Activated CD4-positive, alpha-beta T cell treated with anti-CD3 and anti-CD28 coated beads, Interleukin-2, amount 50 U/mL, for 4 hours (primary cell): ENCODE results near the gene CAPN14.

Source experiments
- DNase-seq, 2 experiments: peaks; one replicate each; pipeline ENCODE4 v3.0.0-alpha.2; 2020

Gene CAPN14

DNA sequence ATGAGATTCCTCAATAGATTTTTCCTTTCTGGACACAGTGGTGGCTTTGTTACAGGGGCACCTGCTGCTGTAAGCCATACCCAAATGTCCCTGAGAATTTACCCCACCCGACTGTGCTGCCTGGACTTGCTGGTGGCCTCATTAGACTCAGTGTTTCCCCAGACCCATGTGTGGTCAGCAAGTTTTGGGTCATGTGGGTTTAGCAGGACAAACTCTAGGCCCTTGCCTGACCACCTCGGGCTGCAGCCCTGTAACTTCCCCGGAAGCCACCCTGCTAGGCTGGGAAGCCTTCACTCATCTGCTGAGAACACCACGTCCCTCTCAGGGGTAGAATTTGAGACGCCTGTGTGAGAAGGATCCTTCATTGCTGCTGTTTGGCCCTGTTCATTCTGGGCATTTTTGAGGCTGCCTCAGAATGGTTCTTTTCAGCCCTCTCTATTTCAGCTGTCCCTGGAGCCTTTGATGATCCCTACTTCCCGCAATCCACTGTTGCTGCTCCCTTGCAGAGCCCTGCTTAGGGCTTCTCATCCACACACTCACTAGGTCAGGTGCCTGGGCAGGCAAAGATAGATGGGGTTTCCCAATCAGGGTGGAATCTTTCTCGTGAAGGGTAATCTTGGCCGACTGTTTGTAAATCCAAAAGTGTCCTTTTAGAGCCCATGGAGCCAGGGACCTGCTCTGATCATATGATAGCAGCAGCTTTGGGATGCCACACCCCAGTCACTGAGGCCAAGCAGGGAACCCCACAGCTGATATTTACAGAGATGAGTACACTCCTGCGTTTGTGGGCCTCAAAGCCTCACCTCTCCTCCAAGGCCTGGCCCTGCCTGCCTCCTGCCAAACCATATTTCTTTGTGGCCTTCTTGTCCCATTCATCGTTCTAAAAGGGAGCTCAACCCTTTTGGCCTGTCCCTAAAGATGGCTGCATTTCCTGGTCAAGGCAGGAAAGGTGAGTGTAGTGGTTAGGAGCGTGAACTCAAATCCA is 23.4 kb upstream of the CAPN14 start:
- no peak for DNase-seq

DNA sequence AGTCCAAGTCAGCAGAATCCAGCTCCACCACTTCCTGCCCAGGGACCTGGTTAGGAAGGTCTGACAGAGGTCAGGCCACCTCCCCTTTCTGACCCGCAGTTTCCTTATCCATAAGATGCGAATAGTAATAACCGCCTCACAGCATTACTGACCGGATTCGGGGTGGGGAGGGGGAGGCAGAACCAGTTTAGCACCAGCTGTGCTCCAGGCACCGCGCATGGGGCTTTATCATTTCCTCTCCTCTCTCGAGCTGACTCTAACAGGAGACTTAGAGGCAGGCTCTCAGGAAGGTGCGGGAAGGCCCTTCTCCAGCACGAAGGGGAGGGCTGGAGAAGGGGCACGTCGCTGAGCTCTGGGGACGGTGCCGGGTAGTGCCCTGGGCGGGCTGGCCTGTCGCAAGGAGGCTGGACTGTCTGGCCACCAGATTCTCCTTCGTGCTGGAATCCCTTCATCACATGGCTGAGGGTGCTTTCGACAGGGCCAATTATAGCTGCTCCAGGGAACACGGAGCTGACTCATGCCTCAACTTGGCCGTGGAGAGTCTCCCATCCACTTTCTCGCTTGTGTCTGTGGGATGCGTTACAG is 22.4 kb upstream of the CAPN14 start:
- no peak for DNase-seq

DNA sequence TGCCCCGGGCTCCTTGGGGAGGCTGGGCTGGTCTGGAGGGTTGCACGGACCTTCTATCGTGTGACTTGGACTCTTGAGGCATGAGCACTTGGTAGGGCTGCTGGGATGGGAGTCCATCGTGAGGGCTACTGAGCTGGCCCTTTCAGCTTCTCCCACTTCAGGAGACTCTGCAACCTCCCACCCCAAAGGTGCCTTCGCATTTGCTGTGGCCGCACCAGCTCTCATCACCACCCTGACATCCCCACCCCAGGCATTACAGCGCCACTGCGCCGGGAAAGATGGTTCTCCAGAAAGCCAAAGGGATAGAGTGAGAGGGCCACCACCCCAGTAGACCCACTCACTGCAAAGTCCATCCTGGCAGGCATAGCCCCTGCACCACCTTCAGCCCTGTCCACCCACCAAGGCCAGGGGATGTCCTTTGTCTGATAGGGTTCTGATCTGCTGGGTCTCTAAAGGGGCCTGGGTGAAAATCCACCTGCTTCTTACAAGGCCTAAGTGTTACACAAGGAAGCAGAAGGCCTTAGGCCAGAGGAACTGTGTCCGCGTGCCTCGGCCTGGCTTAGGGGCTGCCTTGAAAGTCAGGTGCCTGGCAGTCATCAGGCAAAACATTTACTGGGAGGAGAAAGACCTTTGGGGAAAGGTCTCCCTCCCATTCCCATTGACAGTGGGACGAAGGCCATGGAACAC is 21.7 kb upstream of the CAPN14 start:
- no peak for DNase-seq

DNA sequence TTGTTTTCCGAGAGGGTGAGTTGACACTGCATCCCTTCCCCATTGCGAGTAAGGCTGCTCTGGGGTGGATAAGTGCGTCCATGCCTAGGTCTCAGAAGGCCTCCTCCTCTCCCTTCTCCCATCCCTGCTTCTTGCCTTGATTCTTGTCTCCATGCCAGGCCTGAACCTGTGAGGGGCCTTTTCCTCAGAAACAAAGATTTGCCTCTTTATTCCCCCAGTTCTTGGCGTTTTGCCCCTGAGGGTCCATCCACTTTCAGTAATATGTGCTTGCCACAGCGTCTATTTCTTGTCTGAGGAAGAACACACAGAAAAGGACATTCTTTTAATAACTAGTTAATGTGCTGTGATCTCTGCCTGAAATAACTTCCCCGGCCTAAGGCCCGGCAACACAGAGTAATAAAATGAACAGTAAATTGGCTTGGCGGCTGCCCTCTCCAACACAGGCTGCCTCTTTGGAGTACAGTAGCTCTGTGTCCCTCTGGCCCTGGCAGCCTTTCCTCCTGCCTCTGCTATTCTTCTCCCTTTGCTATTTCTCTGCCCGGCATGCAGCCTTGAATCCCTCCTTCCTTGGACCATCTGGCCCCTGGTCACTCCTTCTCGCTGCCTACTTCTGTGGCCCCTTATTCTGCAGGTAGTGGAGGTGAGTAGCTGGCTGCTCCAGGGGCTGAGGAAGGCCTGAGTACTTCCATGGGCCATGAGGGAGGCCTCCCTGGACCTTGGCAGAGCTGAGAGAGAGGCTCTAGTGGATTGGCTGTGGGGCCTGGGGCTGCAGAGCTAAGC is 21.0 kb upstream of the CAPN14 start:
- no peak for DNase-seq

DNA sequence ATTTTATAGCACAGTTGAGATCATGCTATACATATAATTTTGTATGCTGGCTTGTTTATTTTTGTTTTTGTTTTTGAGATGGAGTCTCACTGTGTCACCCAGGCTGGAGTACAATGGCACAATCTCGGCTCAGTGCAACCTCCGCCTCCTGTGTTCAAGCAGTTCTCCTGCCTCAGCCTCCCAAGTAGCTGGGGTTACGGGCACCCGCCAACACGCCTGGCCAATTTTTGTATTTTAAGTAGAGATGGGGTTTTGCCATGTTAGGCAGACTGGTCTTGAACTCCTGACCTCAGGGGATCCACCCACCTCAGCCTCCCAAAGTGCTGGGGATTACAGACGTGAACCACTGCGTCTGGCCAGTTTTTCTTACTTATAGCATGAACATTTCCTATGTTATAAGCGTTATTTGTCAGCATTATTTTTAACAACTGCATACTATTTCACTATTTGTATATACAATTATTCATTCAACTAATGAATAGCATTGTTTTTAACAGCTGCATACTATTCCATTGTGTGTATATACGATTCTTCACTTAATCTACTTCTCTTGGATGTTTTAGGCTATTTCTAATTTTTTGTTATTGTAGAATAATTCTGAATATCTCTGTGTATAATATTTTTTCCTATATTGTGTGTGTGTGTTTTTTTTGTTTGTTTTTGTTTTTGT is 20.2 kb upstream of the CAPN14 start:
- no peak for DNase-seq

DNA sequence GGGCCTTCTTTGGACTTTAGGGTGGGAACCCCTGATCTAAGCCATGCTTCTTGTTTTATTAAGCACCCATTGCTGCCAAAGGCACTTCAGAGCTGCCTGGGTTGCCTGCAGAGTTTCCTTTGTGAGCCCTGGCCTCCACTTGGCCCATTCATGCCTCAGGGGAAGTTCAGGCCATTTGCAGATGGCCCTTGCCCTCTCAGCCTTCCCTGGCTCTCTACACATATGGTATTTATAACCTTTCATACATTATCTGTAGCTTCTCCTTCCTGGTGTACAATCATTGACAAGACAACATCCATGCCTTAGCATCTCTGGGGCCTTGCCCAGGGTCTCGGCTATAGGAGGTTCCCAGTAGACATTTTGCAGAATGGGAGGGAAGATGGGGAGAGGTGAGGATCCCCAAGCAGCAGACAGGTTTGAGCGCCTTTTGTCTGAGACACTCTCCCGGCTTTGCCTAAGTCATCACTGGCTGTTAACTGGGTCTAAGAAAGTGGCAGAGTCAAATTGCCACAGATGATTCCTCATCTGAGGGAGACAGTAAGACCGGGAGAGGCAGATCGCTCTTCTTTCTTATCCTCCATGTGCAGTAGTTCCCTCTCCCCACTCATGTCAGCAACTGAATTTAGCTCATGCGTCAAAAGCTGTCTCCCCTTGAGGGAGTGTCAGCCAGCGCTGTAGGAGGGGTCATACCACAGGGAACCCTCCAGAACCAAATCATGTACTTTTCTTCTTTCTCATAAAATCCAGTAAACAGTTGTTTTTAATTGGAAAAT is 19.3 kb upstream of the CAPN14 start:
- DNase-seq, result no peak

DNA sequence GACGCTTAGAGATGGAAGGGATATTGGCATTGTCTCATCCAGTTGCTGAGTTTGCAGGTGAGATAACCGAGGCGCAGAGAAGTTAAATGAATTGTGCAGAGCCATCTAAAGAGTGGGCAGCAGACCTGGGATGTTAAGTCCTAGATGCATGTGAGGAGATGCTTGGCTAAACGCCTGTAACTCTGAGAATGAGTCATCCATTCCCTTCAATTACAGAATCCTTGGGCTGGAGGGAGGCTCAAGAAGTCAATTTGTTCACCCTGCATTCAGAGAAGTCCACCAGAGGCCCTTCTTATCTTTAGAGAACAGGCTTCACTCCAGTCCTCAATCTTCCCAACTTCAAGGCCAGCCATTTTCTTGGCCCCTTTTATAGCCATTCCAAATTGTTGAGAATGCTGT is 18.2 kb upstream of the CAPN14 start:
- DNase-seq, result no peak

DNA sequence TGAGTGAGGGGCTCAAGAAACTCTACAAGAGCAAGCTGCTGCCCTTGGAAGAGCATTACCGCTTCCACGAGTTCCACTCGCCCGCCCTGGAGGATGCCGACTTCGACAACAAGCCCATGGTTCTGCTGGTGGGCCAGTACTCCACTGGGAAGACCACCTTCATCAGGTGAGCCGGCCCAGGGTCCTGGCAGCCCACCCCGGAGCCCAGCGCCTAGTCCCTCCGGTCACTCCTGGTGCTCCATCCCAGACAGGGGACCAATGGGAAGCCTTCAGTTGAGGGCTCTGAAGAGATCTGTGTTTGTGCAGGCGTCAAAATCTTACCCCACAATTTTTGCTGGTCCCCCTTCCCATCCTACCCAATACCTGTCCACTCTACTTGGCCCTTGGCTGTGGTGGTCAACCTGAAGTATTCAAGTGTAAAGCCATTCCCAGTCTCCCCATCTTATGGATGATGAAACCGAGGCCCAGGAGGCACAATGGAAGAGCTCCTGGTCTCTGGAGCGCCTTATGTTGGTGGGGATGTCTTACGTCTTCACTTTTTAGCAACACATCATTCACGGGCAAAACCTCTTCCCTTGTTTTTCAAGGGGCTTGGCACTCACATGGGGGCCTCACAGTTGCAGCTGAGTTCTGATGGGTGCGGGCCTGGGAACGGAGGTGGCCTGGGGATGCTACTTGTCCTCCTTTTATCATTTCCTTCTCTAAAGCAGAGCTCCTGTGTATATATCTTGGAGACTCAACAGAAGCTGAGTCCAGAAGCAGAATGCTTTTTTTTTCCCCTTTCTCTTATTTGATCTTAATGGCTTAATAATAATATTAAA is 17.6 kb upstream of the CAPN14 start:
- DNase-seq, result no peak

DNA sequence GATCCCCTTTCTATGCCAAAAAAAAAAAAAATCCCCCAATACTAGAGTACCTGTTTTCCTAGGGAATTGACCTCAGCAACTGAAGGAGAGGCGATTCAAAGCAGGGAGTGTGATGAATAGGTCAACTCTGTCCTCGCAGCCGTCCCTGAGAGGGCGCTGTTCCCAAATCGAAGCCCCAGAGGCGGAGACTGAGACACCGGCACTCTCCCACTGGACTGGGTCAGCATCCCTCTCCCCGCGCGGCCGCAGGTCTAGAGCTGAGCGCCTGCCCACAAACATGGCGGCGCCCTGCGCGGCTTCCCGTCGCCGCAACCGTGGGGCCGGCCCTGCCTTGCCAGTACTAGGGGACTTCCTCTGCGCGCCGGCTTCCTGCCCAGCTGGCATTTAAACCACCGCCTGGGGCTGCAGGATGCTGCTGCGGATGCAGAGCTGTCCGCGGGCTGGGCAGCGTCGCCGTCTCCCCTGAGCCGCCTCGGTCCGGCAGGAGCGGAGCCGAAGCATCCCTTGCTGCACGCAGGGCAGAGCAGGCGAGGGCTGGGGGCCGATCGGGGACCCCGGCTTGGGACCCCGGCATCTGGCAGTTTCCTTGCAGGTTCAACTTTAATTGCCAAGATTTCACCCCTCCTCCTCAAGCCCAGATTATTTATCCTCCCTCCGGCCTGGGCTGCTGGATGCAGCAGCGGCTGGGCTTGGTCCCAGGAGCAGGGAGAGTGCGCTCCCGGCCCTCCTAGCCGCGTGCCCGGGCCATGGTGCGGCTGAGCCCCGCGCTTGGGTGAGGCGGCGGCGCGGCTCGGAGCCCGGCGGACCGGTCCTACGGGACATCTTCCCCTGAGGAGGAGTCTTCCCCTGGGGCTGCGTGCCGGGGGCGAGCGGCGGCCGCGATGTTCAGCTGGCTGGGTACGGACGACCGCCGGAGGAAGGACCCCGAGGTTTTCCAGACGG is 16.7 kb upstream of the CAPN14 start, which contains the start of gene EHD3:
TSS of gene EHD3 (plus strand) at position 412 of the 942 bp plus-strand sequence. CDS start at position 882, 470 bp downstream.
- peak; percentile 63 to 68 for DNase-seq

DNA sequence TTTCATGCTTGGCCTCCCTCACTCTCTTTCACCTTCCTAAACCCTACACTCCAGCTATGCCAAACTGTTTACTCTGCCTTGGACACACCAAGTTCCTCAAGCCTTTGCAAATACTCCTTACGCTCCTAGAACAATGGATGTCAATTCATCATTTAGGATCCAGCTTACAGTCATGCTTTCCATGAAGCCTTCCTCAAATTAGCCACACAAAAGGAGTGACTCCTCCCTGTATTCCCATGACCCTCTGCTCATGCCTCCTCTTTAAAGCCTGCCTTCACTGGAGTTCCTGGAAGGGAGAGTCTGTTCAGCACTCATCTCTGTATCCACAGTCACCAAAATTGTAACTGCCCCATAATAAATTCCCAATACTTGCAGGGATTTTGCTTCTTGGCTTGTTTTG is 15.9 kb upstream of the CAPN14 start:
- no peak for DNase-seq

DNA sequence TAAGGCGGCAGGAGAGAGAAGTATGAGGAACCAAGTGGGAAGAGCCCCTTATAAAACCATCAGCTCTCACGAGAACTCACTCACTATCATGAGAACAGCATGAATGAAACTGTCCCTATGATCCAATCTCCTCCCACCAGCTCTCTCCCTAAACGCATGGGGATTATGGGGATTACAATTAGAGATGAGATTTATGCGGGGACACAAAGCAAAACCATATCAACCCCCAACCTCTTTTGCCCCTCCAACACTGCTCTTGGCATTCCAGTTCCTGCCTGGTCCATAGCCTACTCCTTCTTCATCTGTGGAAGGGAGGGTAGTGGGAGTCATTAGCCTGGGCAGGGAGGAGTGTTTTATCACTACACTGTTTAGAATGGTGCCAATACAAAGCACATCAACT is 15.3 kb upstream of the CAPN14 start:
- no peak for DNase-seq

DNA sequence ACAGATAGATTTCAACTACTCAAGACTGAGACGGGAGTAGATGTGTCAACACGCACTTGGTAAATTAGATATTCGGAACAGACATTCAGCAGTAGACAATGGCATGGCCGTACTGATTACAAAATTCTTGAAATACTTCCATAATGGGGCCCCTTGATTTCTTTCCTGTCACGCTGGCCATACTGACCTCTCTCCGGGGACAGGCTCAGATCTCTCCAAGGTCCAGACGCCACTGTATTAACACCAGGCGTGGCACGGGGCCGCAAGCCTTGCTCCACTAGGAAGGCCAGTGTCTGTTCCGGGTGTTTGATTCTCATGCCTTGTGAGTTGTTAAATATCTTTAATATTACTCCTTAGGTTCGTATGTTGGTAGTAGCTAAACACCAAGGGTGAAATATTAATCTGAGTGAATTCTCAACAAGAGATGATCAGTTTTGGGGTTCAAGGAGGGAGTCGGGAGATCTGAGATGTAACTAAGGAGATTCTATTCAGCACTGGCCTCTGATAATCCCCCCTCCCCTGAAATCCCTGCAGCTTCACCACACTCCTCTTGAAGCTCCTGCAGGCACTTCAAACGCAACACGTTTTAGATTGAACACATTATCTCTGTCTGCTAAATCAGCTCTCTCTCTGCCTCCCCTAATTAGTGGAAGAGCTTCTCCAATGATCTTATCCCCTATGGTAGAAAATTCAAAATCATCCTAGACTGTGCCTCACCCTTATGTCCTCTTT is 14.4 kb upstream of the CAPN14 start:
- no peak for DNase-seq

DNA sequence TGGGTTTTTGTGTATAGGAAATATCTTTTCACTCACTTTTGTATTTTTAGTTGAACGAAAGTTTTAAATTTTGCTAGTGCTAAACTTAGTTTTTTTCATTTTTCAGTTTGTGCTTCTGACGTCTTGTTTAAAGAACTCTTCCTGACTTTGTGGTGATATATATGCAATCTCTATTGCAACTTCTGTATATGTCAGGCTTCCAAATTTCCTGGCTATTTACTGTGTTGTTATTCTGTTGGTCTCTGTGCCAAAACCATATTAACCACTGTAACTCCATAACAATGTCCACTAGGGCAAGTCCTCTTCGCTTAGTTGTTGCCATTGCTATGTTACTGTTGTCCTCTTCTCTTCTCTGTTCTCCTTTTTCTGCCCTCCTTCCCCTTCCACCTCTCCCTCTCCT is 13.4 kb upstream of the CAPN14 start:
- no peak for DNase-seq

DNA sequence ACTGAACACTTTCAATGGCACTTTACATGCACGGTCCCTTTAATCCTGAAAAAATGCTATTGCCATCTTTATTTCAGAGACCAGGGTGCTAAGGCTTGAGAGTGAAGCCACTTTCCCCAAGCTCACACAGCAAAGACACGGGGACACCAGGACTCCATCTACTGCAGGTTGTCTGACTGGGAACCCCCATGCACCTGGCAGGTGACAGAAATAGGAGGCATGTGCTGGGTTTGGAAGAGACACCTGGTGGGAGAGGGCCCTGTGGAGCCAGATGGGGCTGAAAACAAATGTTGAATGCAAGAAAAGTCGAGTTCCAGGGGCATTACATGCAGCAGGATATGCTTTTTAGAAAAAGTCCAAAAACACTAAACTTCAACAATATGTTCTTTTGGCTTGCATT is 11.4 kb upstream of the CAPN14 start:
- no peak for DNase-seq

DNA sequence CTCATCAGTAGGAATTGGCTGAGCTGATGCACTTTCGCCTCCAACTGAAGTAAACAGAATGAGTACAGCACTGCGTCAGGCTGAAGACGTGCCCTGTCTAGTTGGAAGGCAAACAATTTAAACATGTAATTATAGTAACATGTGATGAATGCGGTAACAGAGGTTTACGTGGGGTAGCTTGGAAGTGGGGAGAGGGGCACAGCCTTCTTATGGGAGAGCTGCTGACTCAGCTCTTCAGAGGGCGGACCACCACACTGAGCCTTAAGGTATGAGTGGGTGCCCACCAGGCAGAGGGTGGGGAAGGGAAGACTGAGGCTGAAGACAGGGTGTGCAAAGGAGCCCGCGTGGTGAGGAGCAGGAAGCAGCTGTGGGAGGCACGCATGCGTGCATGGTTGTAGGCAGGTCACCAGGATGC is 10.4 kb upstream of the CAPN14 start:
- no peak for DNase-seq

DNA sequence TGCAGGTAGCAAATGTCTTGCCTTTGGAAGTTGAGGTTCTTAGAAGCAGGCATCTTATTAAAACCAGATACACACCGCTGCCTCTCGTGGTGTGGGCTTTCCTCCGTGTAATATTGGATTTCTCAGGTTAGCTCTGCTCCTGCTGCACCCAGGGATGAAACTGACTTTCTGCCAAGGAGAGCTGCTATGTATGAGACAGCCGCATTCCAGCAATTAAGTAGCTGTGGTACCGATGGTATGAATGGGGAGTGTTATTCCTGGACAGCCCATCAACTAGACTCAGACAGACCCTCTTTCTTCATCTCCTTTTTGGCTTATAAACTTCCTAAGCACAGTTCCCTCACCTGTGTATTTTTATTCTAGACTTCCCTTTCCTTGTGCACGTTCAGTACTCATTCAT is 9.8 kb upstream of the CAPN14 start:
- no peak for DNase-seq

DNA sequence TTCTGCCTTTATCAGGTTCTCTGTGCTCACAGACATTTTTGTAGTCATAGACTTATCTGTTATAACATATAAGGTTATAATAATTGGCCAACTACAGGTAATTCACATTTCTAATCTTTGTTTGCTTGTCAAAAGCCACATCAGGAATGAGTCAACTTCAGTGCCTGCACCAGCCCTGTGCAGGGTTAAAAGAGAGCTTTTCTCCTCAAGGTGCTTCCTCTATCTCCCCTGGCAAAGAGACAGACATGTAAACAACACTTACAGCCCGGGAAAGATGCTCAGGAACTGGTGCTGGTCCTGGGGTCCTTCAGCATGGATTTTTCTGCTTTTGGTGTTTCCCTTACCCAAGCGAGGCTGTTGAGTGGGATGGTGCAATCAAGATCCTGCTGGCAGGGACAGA is 9.0 kb upstream of the CAPN14 start:
- no peak for DNase-seq

DNA sequence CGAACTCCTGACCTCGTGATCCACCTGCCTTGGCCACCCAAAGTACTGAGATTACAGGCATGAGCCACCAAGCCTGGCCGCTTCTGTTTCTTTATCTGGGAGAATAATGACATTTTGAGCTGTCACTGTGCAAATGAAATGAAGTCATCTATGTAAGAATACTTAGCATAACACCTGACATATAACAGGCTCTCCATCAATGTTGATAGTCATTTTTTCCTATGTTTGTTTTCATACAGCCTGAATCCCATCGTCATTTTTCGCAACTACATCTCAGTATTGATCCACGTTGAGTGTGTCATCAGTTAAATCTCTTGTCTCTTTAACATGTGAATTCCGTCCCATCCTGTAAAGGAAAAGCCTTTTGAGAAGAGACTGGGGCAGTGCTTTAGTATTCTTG is 6.4 kb upstream of the CAPN14 start:
- no peak for DNase-seq

DNA sequence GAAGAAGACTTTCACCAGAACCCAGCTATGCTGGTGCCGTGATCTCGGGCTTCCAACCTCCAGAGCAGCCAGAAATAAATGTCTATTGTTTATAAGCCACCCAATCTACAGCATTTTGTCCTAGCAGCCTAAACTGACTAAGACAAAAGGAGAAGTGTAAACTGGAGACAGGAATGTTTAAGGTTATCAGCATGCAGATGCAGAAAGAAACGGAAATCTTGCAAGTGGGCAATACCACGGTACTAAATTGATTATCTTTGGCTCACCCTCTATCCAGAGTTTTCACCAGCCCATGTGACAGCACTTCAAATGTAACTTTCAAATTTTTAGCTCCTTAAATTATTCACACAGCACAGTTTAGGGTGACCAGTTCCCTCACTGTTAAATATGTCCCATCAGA is 5.7 kb upstream of the CAPN14 start:
- no peak for DNase-seq
